Esophagus squamous epithelium (tissue), 5 donors: ENCODE measurements around the gene DENND1A. TPM values are rescaled to one million over a fixed set of nuclear protein-coding genes. Genes with fewer than 3 reads are reported as not detected.

Experiments used
- DNase-seq: peaks from one replicate; lab custom pipeline; 2025; lab: John Stamatoyannopoulos, UW
- H3K27ac ChIP-seq, 4 donors: fragments of 200-600 bp; sonication (generic); one replicate each; pipeline ENCODE4 v1.5.1; 2016 to 2019; ENCODE audit warnings: mild to moderate bottlenecking in 1 of 4
- H3K27me3 ChIP-seq, 4 donors: fragments of 200-600 bp; sonication (generic); 1 replicate in 3 of 4; 2 replicates in 1 of 4; pipeline versions ENCODE4 v1.5.1 to v1.6.0; 2017 to 2021; ENCODE audit warnings: antibody characterized with exemption in 1 of 4
- H3K36me3 ChIP-seq, 3 donors: fragments of 200-600 bp; sonication (generic); one replicate each; pipeline ENCODE4 v1.5.1; 2016 to 2019
- H3K4me1 ChIP-seq, 3 donors: fragments of 200-600 bp; sonication (generic); one replicate each; pipeline ENCODE4 v1.5.1; 2017 to 2019
- H3K4me3 ChIP-seq, 4 donors: fragments of 200-600 bp; sonication (generic); 1 replicate in 3 of 4; 2 replicates in 1 of 4; pipeline ENCODE4 v1.5.1; 2016 to 2019; ENCODE audit warnings: mild to moderate bottlenecking in 2 of 4, moderate library complexity in 1 of 4
- H3K9me3 ChIP-seq, 3 donors: fragments of 200-600 bp; sonication (generic); one replicate each; pipeline ENCODE4 v1.5.1; 2016 to 2019
- POLR2A ChIP-seq, 4 donors: fragments of 450-650 bp; IDR thresholded peaks; one replicate each; pipeline ENCODE4 v1.6.1; 2017; ENCODE audit warnings: antibody characterized with exemption in 4 of 4, mild to moderate bottlenecking in 4 of 4, moderate library complexity in 3 of 4
- WGBS, 2 donors: methylation state at CpG; one replicate each; pipeline ENCODE4 v1.1.5; 2018; 5-methylcytosine and 5-hydroxymethylcytosine counted together
- intact Hi-C: fragments of 100-400 bp; cut with DNase I; formaldehyde crosslinking; loops from one replicate; pipeline ENCODE4 v1.15.0; 2022
- total RNA-seq, 4 donors: library from RNA; depleted of rRNA; stranded (reverse); fragments of >200 nt; gene quantifications; one replicate each; pipeline ENCODE4 v1.1.0, GENCODE V29; 2016
- TF ChIP-seq, protein P1 (sequence below), 6 experiments: fragments of 450-650 bp in 4 of 6; fragments of 200-600 bp in 2 of 6; sonication (generic) in 2 of 6; IDR thresholded peaks; one replicate each; pipeline ENCODE4 v1.5.1; 2016 to 2019; ENCODE audit warnings: antibody characterized with exemption in 6 of 6, mild to moderate bottlenecking in 4 of 6, moderate library complexity in 4 of 6
- donor health status: DM: yes; HTN: yes; CAD: no.

DENND1A gene
- total RNA-seq, 4 donors from 2014 or later: 5.3 to 16.0 (median 12.9) TPM

DNA sequence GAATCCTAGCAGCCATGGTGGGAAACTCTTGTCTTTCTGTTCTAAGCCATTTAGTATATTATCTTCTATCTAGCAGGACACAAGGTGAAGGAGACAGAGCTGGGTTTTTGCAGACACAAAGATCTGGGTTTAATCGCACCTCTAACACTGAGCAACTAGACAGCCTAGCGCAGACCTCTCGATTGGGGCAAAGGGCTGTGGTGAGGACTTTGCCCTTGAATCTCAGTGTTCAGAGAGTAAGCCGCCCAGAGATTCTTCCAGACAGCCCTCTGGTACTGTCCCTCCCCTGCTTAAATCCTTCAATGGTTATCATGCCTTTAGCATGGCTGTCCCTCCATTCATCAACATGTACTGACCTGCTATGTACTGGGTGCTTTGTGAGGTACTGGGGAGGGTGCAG, 445.8 kb downstream of the DENND1A start:
- Histone ChIP-seq H3K36me3 (no peaks in the 10 kb centered on the region), H3K27ac (no peak overlapping the region), H3K9me3 (no peaks in the 10 kb centered on the region), H3K4me1 (peaks cover 0 to 12% (median 0%) of the 10 kb centered on the region in 3 donors), H3K27me3 (no peaks in the 10 kb centered on the region), H3K4me3 (no peak overlapping the region)
- DNase-seq: no peak
- 58 to 91% methylated on average over 2 to 4 of the region's 4 CpGs for WGBS, 2 donors
- TF ChIP-seq POLR2A (IDR thresholded peaks at IDR 0.05): no peak
- TF ChIP-seq, protein P1, sequence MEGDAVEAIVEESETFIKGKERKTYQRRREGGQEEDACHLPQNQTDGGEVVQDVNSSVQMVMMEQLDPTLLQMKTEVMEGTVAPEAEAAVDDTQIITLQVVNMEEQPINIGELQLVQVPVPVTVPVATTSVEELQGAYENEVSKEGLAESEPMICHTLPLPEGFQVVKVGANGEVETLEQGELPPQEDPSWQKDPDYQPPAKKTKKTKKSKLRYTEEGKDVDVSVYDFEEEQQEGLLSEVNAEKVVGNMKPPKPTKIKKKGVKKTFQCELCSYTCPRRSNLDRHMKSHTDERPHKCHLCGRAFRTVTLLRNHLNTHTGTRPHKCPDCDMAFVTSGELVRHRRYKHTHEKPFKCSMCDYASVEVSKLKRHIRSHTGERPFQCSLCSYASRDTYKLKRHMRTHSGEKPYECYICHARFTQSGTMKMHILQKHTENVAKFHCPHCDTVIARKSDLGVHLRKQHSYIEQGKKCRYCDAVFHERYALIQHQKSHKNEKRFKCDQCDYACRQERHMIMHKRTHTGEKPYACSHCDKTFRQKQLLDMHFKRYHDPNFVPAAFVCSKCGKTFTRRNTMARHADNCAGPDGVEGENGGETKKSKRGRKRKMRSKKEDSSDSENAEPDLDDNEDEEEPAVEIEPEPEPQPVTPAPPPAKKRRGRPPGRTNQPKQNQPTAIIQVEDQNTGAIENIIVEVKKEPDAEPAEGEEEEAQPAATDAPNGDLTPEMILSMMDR (IDR thresholded peaks at IDR 0.05): no peak
- intact Hi-C loops: no loop called here

DNA sequence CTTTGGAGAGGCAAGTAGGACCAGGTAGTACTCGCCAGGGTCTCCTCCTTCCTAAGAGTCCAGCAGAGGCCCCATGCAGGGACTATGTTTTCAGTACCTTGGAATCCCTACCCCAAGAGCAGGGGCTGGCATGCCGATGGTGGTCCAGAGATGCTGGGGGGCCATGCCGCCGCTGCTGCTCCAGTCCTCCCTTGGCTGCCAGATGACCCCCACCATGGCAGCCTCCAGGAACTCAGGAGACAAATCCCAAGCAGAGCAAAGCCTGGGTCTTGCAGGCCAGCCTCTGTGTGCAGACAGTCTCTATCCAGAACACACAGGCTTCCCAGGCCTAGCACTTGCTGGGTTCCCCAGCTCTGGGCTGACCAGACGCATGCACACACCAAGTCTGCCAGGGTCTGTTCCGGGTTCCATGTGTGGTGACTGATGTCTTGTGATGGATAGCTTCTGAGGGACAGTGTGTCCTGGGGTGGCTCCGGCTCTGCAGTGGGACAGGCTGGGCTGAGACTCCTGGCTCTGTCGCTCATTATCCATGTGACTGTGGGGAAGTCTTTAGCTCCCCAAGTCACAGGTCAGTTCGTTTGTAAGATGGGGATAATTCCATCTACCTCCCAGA, 446.6 kb downstream of the DENND1A start:
- TF ChIP-seq, protein P1 (IDR thresholded peaks at IDR 0.05): no peak
- TF ChIP-seq POLR2A (IDR thresholded peaks at IDR 0.05): no peak
- no peak for DNase-seq
- Histone ChIP-seq H3K27ac (no peak overlapping the region), H3K27me3 (no peaks in the 10 kb centered on the region), H3K4me1 (peaks cover 0 to 12% (median 0%) of the 10 kb centered on the region in 3 donors), H3K36me3 (no peaks in the 10 kb centered on the region), H3K4me3 (no peak overlapping the region), H3K9me3 (no peaks in the 10 kb centered on the region)
- 69 to 72% methylated on average over 2 of the region's 9 CpGs for WGBS, 2 donors
- intact Hi-C loops: no loop called here

DNA sequence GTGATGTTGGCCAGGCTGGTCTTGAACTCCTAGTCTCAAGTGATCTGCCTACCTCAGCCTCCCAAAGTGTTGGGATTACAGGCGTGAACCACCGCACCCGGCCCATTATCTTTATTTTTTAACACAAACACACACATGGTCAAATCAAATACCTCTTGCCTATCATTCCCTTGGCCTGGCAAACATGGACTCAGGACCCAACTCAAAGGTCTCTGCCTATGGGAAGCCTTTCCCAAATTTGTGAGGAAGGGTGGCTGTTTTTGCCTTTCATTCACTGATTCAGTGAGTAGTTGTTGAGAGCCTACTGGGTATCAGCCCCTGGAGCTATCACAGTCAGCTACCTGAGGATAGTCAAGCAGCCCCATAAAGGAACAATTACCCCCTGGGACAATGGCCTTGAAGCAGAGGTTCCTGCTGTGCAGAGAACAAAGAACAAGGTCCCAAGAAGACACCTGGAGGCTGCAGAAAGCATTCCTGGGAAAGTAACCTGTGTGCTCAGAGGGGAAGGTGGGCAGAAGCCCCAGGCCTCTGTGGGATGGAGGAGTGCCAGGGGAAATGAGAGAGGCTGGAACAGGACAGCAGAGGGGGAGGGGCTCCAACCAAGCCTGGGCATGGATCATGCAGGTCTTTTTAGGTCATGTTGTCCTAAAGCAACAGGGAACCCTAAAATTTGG, 447.5 kb downstream of the DENND1A start:
- intact Hi-C loops: no loop called here
- Histone ChIP-seq H3K36me3 (no peaks in the 10 kb centered on the region), H3K27me3 (no peaks in the 10 kb centered on the region), H3K9me3 (no peaks in the 10 kb centered on the region), H3K4me3 (no peak overlapping the region), H3K27ac (no peak overlapping the region), H3K4me1 (peaks cover 0 to 12% (median 0%) of the 10 kb centered on the region in 3 donors)
- DNase-seq: no peak
- TF ChIP-seq POLR2A (IDR thresholded peaks at IDR 0.05): no peak
- TF ChIP-seq, protein P1 (IDR thresholded peaks at IDR 0.05): no peak
- whole genome bisulfite sequencing, 2 donors: 50 to 100% methylated on average over 2 to 3 of the region's 3 CpGs

DNA sequence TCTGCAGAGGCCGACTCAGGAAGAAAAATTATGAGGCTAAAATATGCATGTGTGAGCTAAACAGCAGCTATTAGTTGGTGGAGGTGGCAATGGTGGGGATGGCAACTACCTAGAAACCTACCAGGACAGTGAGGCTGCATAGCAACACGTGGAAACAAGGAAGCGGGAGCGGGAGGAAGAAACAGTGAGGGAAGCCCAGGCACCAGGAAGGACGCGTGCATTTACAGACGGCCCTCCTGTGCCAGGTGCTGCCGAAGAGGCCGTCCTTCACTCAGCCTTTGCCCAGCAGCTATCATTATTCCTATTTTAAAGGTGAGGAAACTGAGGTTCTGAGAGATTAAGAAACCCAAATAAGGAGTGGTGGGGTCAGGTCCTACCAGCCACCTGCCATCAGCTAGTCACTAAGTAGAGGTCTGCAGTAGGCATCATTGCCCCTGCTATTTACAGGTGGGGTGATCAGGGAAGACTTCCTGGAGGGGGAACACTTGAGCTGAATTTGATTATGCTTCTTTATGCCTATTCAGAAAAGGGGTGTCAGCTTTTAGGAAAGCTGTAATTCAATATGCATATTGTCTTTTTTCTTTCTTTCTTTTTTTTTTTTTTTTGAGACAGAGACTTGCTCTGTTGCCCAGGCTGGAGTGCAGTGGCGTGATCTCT, 448.6 kb downstream of the DENND1A start:
- intact Hi-C loops: no loop called here
- WGBS, 2 donors: 87 to 89% methylated on average over 10 of the region's 10 CpGs
- TF ChIP-seq, protein P1 (IDR thresholded peaks at IDR 0.05): no peak
- TF ChIP-seq POLR2A (IDR thresholded peaks at IDR 0.05): no peak
- Histone ChIP-seq H3K27me3 (no peaks in the 10 kb centered on the region), H3K9me3 (no peaks in the 10 kb centered on the region), H3K4me1 (peaks cover 0 to 12% (median 0%) of the 10 kb centered on the region in 3 donors), H3K36me3 (no peaks in the 10 kb centered on the region), H3K27ac (no peak overlapping the region), H3K4me3 (no peak overlapping the region)
- DNase-seq: no peak

DNA sequence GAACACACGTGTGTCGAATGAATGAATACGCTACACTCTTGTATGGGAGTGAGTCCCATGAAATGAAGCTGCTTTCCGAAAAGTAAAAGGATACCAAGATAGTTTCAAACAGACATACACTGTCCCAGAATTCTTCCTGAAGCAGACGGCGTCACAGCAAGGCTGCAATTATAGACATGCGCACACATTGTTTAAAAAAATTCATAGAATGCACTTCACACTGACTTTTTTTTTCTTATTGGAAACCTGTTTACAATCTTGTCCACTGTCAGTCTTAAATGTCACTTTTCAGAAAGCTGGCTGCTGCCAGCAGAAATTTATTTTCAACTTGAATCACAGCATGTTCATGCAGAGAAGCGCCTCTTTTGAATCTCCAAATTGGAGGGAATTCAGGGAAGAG, 449.1 kb downstream of the DENND1A start:
- no peaks in the 10 kb centered on the region for H3K27me3 ChIP-seq
- TF ChIP-seq, protein P1 (IDR thresholded peaks at IDR 0.05): no peak
- TF ChIP-seq POLR2A (IDR thresholded peaks at IDR 0.05): no peak
- peaks cover 0 to 12% (median 0%) of the 10 kb centered on the region in 3 donors for H3K4me1 ChIP-seq
- intact Hi-C loops: no loop called here
- no peaks in the 10 kb centered on the region for H3K36me3 ChIP-seq
- no peak overlapping the region for H3K4me3 ChIP-seq
- H3K9me3 ChIP-seq: no peaks in the 10 kb centered on the region
- 92% methylated on average over 8 of the region's 8 CpGs for WGBS, 2 donors
- no peak overlapping the region for H3K27ac ChIP-seq
- no peak for DNase-seq
